ENCODE data around the gene DCC.

DNA sequence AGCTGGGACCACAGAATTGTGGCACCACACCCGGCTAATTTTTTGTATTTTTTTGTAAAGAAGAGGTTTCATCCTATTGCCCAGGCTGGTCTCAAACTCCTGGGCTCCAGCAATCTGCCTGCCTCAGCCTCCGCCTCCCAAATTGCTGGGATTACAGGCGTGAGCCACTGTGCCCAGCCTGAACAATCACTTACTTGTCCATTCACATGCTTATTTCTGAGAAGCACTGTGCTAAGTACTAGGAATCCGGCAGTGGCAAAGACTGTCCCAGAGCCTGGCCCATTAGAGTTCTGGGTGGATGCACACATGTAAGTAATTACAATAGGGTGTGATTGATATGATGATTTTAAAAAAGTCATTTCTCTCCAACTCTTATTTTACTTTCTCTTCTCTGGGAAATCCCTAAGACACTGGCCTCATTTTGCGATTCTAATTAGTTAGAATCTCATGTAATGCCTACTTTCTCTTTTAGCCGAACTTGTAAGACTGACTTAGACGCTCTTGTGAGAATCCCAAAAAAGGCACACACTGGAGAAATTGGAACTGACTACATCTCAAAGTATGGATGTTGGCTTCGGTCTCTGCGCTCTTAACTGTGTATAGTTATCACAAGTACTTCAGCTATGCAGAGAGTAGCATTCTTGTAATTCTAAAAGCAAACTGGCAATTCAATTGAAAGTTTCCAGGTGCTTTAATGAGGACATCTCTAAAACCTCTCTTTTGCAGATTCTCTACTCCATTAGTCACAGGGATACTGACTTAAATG lies 567.7 kb downstream of the DCC start:
- TF ChIP-seq POLR2A (IDR thresholded peaks at IDR 0.05): no peak
- TF ChIP-seq, protein P1, sequence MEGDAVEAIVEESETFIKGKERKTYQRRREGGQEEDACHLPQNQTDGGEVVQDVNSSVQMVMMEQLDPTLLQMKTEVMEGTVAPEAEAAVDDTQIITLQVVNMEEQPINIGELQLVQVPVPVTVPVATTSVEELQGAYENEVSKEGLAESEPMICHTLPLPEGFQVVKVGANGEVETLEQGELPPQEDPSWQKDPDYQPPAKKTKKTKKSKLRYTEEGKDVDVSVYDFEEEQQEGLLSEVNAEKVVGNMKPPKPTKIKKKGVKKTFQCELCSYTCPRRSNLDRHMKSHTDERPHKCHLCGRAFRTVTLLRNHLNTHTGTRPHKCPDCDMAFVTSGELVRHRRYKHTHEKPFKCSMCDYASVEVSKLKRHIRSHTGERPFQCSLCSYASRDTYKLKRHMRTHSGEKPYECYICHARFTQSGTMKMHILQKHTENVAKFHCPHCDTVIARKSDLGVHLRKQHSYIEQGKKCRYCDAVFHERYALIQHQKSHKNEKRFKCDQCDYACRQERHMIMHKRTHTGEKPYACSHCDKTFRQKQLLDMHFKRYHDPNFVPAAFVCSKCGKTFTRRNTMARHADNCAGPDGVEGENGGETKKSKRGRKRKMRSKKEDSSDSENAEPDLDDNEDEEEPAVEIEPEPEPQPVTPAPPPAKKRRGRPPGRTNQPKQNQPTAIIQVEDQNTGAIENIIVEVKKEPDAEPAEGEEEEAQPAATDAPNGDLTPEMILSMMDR (IDR thresholded peaks at IDR 0.05): no peak

All from thyroid gland (tissue), 4 donors.